Measurements from ENCODE around the gene PLXNB1. TPM values are rescaled to one million over a fixed set of nuclear protein-coding genes. Genes with fewer than 3 reads are reported as not detected.
"Not testable (repeated sequence)": the region's sequence is repeated elsewhere in the genome, so short reads cannot be mapped to it uniquely, and the experiment has no call there.

PLXNB1 gene
- total RNA-seq, 4 donors from 2014 or later = 150 to 455 (median 312) TPM

DNA sequence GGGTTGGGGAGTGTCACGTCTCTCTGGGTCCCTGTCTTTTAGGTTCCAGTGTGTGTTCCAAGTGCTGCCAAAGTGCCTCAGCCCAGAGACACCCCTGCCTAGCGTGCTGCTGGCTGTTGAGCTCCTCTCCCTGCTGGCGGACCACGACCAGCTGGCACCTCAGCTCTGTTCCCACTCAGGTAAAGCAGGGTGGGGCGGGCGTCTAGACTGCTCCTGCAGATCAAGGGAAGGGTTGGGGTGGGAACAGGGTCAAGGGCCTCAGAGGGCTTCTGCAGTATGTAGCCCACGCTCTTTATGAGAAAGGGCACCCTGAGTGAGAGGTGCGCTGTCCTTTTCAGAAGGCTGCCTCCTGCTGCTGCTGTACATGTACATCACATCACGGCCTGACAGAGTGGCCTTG lies 33.8 kb upstream of the PLXNB1 start:
- Histone ChIP-seq H3K27me3 (no peaks in the 10 kb centered on the region), H3K36me3 (peaks cover 0 to 46% (median 0%) of the 10 kb centered on the region in 3 donors), H3K27ac (no peak overlapping the region), H3K4me1 (peaks cover 0 to 33% (median 18%) of the 10 kb centered on the region in 4 donors), H3K9me3 (no peaks in the 10 kb centered on the region), H3K4me3 (no peak overlapping the region)
- no peak for DNase-seq
- no peak for TF ChIP-seq POLR2A (IDR thresholded peaks at IDR 0.05)
- TF ChIP-seq, protein P1, sequence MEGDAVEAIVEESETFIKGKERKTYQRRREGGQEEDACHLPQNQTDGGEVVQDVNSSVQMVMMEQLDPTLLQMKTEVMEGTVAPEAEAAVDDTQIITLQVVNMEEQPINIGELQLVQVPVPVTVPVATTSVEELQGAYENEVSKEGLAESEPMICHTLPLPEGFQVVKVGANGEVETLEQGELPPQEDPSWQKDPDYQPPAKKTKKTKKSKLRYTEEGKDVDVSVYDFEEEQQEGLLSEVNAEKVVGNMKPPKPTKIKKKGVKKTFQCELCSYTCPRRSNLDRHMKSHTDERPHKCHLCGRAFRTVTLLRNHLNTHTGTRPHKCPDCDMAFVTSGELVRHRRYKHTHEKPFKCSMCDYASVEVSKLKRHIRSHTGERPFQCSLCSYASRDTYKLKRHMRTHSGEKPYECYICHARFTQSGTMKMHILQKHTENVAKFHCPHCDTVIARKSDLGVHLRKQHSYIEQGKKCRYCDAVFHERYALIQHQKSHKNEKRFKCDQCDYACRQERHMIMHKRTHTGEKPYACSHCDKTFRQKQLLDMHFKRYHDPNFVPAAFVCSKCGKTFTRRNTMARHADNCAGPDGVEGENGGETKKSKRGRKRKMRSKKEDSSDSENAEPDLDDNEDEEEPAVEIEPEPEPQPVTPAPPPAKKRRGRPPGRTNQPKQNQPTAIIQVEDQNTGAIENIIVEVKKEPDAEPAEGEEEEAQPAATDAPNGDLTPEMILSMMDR (IDR thresholded peaks at IDR 0.05) = no peak

DNA sequence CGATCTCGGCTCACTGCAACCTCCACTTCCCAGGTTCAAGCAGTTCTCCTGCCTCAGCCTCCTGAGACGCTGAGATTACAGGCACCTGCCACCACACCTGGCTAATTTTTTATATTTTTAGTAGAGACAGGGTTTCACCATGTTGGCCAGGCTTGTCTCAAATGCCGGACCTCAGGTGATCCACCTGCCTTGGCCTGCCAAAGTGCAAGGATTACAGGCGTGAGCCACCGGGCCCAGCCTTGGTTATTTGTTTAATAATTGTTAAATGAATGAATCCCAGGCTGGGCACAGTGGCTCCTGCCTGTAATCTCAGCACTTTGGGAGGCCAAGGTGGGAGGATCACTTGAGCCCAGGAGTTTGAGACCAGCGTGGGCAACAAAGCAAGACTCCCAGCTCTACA lies 31.9 kb upstream of the PLXNB1 start:
- not testable (repeated sequence) for H3K27me3 ChIP-seq, H3K9me3 ChIP-seq, H3K27ac ChIP-seq, DNase-seq, H3K4me3 ChIP-seq
- Histone ChIP-seq H3K4me1 (peaks cover 0 to 14% (median 5%) of the 10 kb centered on the region in 4 donors), H3K36me3 (peaks cover 0 to 44% (median 0%) of the 10 kb centered on the region in 3 donors)

DNA sequence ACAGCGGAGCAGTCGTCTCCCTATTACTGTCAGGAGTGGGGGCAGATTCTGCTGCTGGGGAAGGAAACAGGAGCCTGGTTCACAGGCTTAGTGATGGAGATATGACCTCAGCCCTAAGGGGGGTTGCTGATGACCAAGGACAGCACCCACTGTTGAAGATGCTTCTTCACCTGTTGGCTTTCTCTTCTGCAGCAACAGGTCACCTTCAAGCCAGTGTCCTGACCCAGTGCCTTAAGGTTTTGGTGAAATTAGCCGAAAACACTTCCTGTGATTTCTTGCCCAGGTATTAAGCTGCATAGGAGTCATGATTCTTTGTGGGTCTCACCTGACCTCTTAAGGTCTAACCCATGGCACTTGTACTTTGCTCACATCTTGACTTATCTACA lies 30.6 kb upstream of the PLXNB1 start:
- Histone ChIP-seq H3K27me3 (no peaks in the 10 kb centered on the region), H3K4me1 (peaks cover 0 to 8% (median under 1%) of the 10 kb centered on the region in 4 donors), H3K36me3 (peaks cover 0 to 52% (median 0%) of the 10 kb centered on the region in 3 donors), H3K27ac (no peak overlapping the region), H3K9me3 (no peaks in the 10 kb centered on the region), H3K4me3 (no peak overlapping the region)
- TF ChIP-seq, protein P1 (IDR thresholded peaks at IDR 0.05) = no peak
- TF ChIP-seq POLR2A (IDR thresholded peaks at IDR 0.05) = no peak
- DNase-seq = no peak

DNA sequence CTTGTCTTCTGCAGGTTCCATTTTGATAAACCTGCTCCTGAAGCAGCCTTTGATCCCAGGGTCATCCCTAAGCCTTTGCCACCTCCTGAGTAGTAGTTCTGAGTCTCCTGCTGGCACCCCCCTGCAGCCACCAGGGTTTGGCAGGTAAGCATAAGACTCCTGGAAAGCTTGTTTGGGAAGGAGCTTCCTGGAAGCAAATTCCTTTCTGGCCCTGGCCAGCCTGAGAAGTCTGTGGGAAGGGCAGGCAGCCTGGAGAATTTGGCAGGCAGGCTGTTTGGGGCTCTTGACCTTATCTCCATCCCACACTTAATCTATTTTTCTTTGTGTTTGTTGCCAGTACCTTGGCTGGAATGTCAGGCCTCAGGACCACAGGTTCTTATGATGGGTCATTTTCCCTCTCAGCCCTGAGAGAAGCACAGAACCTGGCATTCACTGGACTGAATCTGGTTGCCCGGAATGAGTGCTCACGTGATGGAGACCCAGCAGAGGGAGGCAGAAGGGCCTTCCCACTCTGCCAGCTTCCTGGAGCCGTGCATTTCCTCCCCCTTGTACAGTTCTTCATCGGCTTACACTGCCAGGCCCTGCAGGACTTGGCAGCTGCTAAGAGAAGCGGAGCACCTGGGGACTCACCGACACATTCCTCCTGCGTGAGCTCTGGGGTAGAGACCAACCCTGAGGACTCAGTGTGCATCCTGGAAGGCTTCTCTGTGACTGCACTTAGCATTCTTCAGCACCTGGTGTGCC lies 30.1 kb upstream of the PLXNB1 start:
- no peaks in the 10 kb centered on the region for H3K27me3 ChIP-seq
- no peaks in the 10 kb centered on the region for H3K9me3 ChIP-seq
- TF ChIP-seq POLR2A (IDR thresholded peaks at IDR 0.05) = no peak
- TF ChIP-seq, protein P1 (IDR thresholded peaks at IDR 0.05) = no peak
- H3K27ac ChIP-seq = no peak overlapping the region
- H3K4me3 ChIP-seq = no peak overlapping the region
- H3K4me1 ChIP-seq = peaks cover 0 to 3% (median 0%) of the 10 kb centered on the region in 4 donors
- peaks cover 0 to 54% (median 0%) of the 10 kb centered on the region in 3 donors for H3K36me3 ChIP-seq
- no peak for DNase-seq

DNA sequence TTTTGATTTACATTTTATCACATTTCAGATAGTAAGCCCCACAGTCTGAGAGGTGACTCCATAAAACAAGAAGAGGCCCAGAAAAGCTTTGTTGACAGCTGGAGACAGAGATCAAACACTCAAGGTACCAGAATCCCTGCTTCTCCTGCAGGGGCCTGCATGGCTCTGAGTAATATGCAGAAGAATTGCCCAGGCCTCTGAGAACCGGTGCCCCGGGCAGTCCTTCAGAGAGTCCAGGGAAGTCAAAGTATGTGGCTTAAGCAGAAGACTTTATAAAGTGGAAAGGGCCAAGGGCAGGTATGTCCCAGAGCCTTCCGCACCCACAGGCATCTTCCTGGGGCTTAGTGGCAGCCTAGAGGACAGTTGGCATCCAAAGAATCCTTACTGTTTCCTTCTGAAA lies 29.4 kb upstream of the PLXNB1 start:
- H3K9me3 ChIP-seq = no peaks in the 10 kb centered on the region
- no peaks in the 10 kb centered on the region for H3K4me1 ChIP-seq
- no peaks in the 10 kb centered on the region for H3K27me3 ChIP-seq
- H3K4me3 ChIP-seq = no peak overlapping the region
- TF ChIP-seq, protein P1 (IDR thresholded peaks at IDR 0.05) = no peak
- no peak for TF ChIP-seq POLR2A (IDR thresholded peaks at IDR 0.05)
- no peak overlapping the region for H3K27ac ChIP-seq
- no peak for DNase-seq
- peaks cover 0 to 61% (median 0%) of the 10 kb centered on the region in 3 donors for H3K36me3 ChIP-seq

DNA sequence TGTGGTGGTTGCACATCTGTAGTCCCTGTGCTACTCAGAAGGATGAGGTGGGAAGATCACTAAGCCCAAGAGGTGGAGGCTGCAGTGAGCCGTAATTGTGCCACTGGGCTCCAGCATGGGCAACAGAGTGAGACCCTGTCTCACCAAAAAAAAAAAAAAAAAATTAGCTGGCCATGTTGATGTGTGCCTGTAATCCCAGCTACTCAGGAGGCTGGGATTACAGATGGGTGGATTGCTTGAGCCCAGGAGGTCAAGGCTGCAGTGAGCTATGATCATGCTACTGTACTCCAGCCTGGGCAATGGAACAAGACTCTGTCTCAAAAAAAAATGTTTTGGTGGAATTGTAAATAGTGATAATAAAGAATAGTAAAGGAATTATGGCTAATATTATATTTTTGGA lies 26.6 kb upstream of the PLXNB1 start:
- Histone ChIP-seq H3K27ac (no peak overlapping the region), H3K4me3 (no peak overlapping the region), H3K9me3 (no peaks in the 10 kb centered on the region), H3K27me3 (no peaks in the 10 kb centered on the region), H3K36me3 (peaks cover 0 to 85% (median 0%) of the 10 kb centered on the region in 3 donors), H3K4me1 (no peaks in the 10 kb centered on the region)
- TF ChIP-seq POLR2A (IDR thresholded peaks at IDR 0.05) = no peak
- TF ChIP-seq, protein P1 (IDR thresholded peaks at IDR 0.05) = no peak
- DNase-seq = no peak
